SK-N-SH (cell line): Measurements from ENCODE around the gene GALNS. TPM values are rescaled to one million over a fixed set of nuclear protein-coding genes. Genes with fewer than 3 reads are reported as not detected.

ENCODE experiments used
- CTCF ChIA-PET: fragments of 300-600, 350-600 bp; formaldehyde crosslinking; extraction: SDS; loops from one replicate; lab custom pipeline; 2021; lab: Yijun Ruan, JAX
- POLR2A ChIA-PET: fragments of 350-600 bp; sonication (Branson Sonifier 250); formaldehyde crosslinking; extraction: SDS; loops from one replicate; lab custom pipeline; 2020; ENCODE audit warnings: antibody characterized with exemption, inconsistent platforms; lab: Yijun Ruan, JAX
- DNase-seq: peaks from one replicate; pipeline ENCODE4 v3.0.0; 2012
- H2AFZ ChIP-seq: fragments of 200-600 bp; sonication (generic); 2 replicates; pipeline ENCODE4 v1.8.1; 2016; ENCODE audit warnings: antibody characterized with exemption, mild to moderate bottlenecking, low read depth
- H3F3A ChIP-seq: fragments of 200-600 bp; sonication (generic); replicated peaks from 2 replicates; pipeline ENCODE3; 2016; ENCODE audit warnings: antibody characterized with exemption, mild to moderate bottlenecking; ENCODE audit not compliant: insufficient read depth
- H3K27ac ChIP-seq, 2 experiments: fragments of 200-500 bp in 1 of 2; fragments of 200-600 bp in 1 of 2; sonication (Bioruptor generic) in 1 of 2; sonication (generic), shearing (Covaris generic) in 1 of 2; 2 replicates each; pipeline versions ENCODE4 v1.5.1 to v1.6.1; 2014 to 2016; ENCODE audit warnings: low read depth in 2 of 2, inconsistent platforms in 1 of 2, low read length in 1 of 2, mild to moderate bottlenecking in 1 of 2, mixed read lengths in 1 of 2
- H3K27me3 ChIP-seq: fragments of 200-600 bp; sonication (generic), shearing (Covaris generic); 2 replicates; pipeline ENCODE4 v1.6.1; 2016; ENCODE audit warnings: mixed run types; ENCODE audit not compliant: insufficient read depth
- H3K36me3 ChIP-seq, 2 experiments: fragments of 200-500 bp in 1 of 2; fragments of 200-600 bp in 1 of 2; sonication (Bioruptor generic) in 1 of 2; sonication (generic) in 1 of 2; replicated peaks in 1 of 2; 2 replicates each; pipeline versions ENCODE3 to v1.5.1; 2014 to 2016; ENCODE audit warnings: low read length in 1 of 2, mild to moderate bottlenecking in 1 of 2; ENCODE audit not compliant: insufficient read depth in 2 of 2, control insufficient read depth in 1 of 2
- H3K4me1 ChIP-seq, 2 experiments: fragments of 200-500 bp in 1 of 2; fragments of 200-600 bp in 1 of 2; sonication (Bioruptor generic) in 1 of 2; sonication (generic), shearing (Covaris generic) in 1 of 2; 2 replicates each; pipeline versions ENCODE4 v1.5.1 to v1.6.1; 2014 to 2016; ENCODE audit warnings: low read depth in 1 of 2, low read length in 1 of 2, mixed run types in 1 of 2; ENCODE audit not compliant: insufficient read depth in 2 of 2, control insufficient read depth in 1 of 2
- H3K4me2 ChIP-seq: fragments of 200-600 bp; sonication (generic), shearing (Covaris generic); 2 replicates; pipeline ENCODE4 v1.6.1; 2017; ENCODE audit warnings: mixed run types
- H3K4me3 ChIP-seq, 2 experiments: fragments of 200-500 bp in 1 of 2; fragments of 200-600 bp in 1 of 2; sonication (Bioruptor generic) in 1 of 2; sonication (generic), shearing (Covaris generic) in 1 of 2; 2 replicates each; pipeline versions ENCODE4 v1.5.1 to v1.8.1; 2014 to 2016; ENCODE audit warnings: low read depth in 2 of 2, inconsistent platforms in 1 of 2, low read length in 1 of 2, mild to moderate bottlenecking in 1 of 2, mixed read lengths in 1 of 2, moderate library complexity in 1 of 2
- H3K79me2 ChIP-seq: fragments of 200-600 bp; sonication (generic); 2 replicates; pipeline ENCODE4 v1.8.1; 2017; ENCODE audit warnings: mild to moderate bottlenecking; ENCODE audit not compliant: insufficient read depth
- H3K9ac ChIP-seq: fragments of 200-600 bp; sonication (generic); 2 replicates; pipeline ENCODE4 v1.6.1; 2017; ENCODE audit warnings: mixed run types
- H3K9me2 ChIP-seq: fragments of 200-600 bp; sonication (generic); 2 replicates; pipeline ENCODE4 v1.6.1; 2017; ENCODE audit warnings: mixed run types
- H3K9me3 ChIP-seq: fragments of 200-600 bp; sonication (generic); 2 replicates; pipeline ENCODE4 v1.6.1; 2017; ENCODE audit warnings: mixed run types, mild to moderate bottlenecking, moderate library complexity
- H4K20me1 ChIP-seq: fragments of 200-600 bp; sonication (generic); 2 replicates; pipeline ENCODE4 v1.6.1; 2017; ENCODE audit warnings: mild to moderate bottlenecking, mixed run types; ENCODE audit not compliant: insufficient read depth
- ELF1 ChIP-seq: IDR thresholded peaks from 2 replicates; pipeline ENCODE4 v1.4.0; 2012
- EP300 ChIP-seq, 2 experiments: IDR thresholded peaks; 2 replicates each; pipeline versions ENCODE4 v1.4.0 to v1.6.1; 2012; ENCODE audit warnings: borderline replicate concordance in 1 of 2, low read depth in 1 of 2, low read length in 1 of 2
- GATA2 ChIP-seq: sonication (generic); formaldehyde crosslinking; IDR thresholded peaks from 2 replicates; pipeline ENCODE4 v1.5.0; 2020; ENCODE audit warnings: mild to moderate bottlenecking, missing genetic modification reagents
- MXI1 ChIP-seq: IDR thresholded peaks from 2 replicates; pipeline ENCODE4 v1.6.1; 2012; ENCODE audit warnings: mild to moderate bottlenecking, low read depth, low read length, improper control_type of control experiment
- NFIC ChIP-seq: IDR thresholded peaks from 2 replicates; pipeline ENCODE4 v1.4.0; 2012; ENCODE audit warnings: borderline replicate concordance
- POLR2AphosphoS5 ChIP-seq: IDR thresholded peaks from 2 replicates; pipeline ENCODE4 v1.6.1; 2012; ENCODE audit warnings: low read depth, low read length
- TCF12 ChIP-seq: IDR thresholded peaks from 2 replicates; pipeline ENCODE4 v1.4.0; 2012
- USF1 ChIP-seq: IDR thresholded peaks from 2 replicates; pipeline ENCODE4 v1.4.0; 2012; ENCODE audit warnings: low read depth, borderline replicate concordance
- WGBS: methylation state at CpG from one replicate; pipeline ENCODE4 v1.1.6; 2017; ENCODE audit warnings: low lambda C conversion rate; 5-methylcytosine and 5-hydroxymethylcytosine counted together
- polyA plus RNA-seq, 3 experiments: library from polyadenylated mRNA; depleted of rRNA; stranded (reverse); fragments of >200 nt; gene quantifications; 2 replicates each; pipeline ENCODE4 v1.2.3, GENCODE V29; 2012
- TF ChIP-seq, protein P1 (sequence below): fragments of 150-350 bp; IDR thresholded peaks from 2 replicates; pipeline ENCODE4 v1.6.1; 2017; ENCODE audit warnings: antibody characterized with exemption, low read length, low read depth, borderline replicate concordance

Gene GALNS
- polyA plus RNA-seq, 1 of the 3 experiments (the other 2 are of a cell fraction): 16.5 TPM

DNA sequence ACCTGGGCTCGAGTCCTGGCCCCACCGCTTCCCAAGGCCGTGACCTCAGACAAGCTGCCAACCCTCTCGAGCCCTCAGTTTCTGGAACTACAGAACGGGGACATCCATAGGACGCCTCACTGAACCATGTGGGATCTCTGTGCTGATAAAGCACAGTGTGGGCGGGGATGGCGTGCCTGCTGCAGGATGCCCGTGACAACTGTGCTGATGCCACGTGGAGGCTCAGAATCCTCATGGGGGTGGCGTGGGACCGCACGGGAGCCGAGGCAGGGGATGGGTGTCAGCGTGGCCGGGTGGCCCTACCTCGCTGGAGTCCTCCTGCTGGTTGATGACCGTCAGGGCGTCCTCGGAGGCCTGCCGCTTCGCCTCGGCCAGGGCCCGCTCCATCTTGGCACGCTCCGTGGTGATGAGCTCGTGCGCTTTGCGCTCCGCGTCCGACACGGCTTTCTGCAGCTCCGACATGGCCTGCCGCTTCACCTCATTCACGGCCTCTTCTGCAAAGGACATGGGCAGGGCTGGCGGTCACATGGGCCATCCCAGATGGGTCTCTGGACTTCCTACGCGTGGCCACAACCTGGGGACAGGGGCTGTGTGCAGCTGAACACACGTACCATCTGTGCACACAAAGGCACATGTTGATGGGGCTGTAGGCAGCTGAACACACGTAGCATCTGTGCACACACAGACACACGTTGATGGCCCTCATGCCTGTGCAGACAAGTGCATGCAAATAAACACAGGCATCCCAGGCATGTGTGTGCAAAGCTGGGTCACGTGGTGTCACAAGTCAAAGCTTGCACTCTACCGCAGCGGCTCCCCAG, 22.4 kb upstream of the GALNS start:
- 45% methylated on average over 30 of the region's 45 CpGs for WGBS
- H3K4me1 ChIP-seq: peaks cover 0 to 3% of the 10 kb centered on the region in 2 experiments; a peak in 1 of 4 replicates
- H3K4me3 ChIP-seq: no peak overlapping the region
- H3K27ac ChIP-seq: no peak overlapping the region
- H3K79me2 ChIP-seq: no peaks in the 10 kb centered on the region
- no peak overlapping the region for H2AFZ ChIP-seq
- DNase-seq: no peak
- no peaks in the 10 kb centered on the region for H3K9me3 ChIP-seq
- H3F3A ChIP-seq: no peaks in the 10 kb centered on the region
- H3K9ac ChIP-seq: no peak overlapping the region
- H3K36me3 ChIP-seq: no peaks in the 10 kb centered on the region
- H3K4me2 ChIP-seq: no peak overlapping the region
- H3K9me2 ChIP-seq: no peaks in the 10 kb centered on the region
- POLR2A ChIA-PET: no interaction called here
- 0 out of 2 replicates have a peak, but pooled peaks have one; percentile 58 for TF ChIP-seq USF1
- no peak for TF ChIP-seq EP300 (IDR thresholded peaks at IDR 0.05; ENCODE audit: borderline replicate concordance in 1 of 2, low read depth in 1 of 2, low read length in 1 of 2)
- CTCF ChIA-PET: interaction anchor here (1.0 to 1.6 kb wide), 3 partner anchors 21 to 136 kb away, joined by 3 to 4 read pairs (median 3); no protein-coding TSS in a partner anchor
- H3K27me3 ChIP-seq: peaks cover 86% of the 10 kb centered on the region
- 0 out of 2 replicates have a peak, but pooled peaks cover 3% of the 10 kb centered on the region for H4K20me1 ChIP-seq

DNA sequence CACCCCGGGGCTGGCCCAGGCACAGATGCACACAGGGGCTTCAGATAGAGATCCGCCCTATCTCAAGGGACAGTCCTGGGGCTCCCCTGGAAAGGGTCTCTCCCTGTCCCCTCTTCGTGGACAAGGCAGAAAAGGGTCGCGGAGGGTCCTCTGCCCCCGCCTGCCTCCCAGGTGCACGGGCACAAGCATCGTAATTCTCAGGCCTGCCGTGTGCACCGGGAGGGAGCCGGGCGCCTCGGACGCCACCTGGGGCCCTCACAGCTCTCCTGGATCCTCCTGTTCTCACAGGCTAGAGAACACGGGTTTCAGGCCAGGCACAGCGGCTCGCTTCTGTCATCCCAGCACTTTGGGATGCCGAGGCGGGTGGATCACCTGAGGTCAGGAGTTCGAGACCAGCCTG, 21.6 kb upstream of the GALNS start:
- Histone ChIP-seq H3K4me2 (no peak overlapping the region), H2AFZ (no peak overlapping the region), H3K4me3 (no peak overlapping the region), H3K9ac (no peak overlapping the region), H3K36me3 (no peaks in the 10 kb centered on the region), H3K27ac (no peak overlapping the region), H3F3A (no peaks in the 10 kb centered on the region), H3K9me3 (no peaks in the 10 kb centered on the region), H3K9me2 (no peaks in the 10 kb centered on the region), H3K4me1 (peaks cover 0 to 3% of the 10 kb centered on the region in 2 experiments; a peak in 1 of 4 replicates), H3K27me3 (peaks cover 94% of the 10 kb centered on the region), H4K20me1 (0 out of 2 replicates have a peak, but pooled peaks cover 3% of the 10 kb centered on the region), H3K79me2 (no peaks in the 10 kb centered on the region)
- no peak for DNase-seq
- no peak for TF ChIP-seq ELF1
- no peak for TF ChIP-seq POLR2AphosphoS5
- 28% methylated on average over 7 of the region's 20 CpGs for WGBS
- POLR2A ChIA-PET: interaction anchor here (0.6 kb wide), 1 partner anchor 1547 kb away, joined by 3 read pairs; no protein-coding TSS in a partner anchor
- CTCF ChIA-PET: interaction anchor here (1.1 kb wide), 1 partner anchor 10 kb away, joined by 3 read pairs; no protein-coding TSS in a partner anchor

DNA sequence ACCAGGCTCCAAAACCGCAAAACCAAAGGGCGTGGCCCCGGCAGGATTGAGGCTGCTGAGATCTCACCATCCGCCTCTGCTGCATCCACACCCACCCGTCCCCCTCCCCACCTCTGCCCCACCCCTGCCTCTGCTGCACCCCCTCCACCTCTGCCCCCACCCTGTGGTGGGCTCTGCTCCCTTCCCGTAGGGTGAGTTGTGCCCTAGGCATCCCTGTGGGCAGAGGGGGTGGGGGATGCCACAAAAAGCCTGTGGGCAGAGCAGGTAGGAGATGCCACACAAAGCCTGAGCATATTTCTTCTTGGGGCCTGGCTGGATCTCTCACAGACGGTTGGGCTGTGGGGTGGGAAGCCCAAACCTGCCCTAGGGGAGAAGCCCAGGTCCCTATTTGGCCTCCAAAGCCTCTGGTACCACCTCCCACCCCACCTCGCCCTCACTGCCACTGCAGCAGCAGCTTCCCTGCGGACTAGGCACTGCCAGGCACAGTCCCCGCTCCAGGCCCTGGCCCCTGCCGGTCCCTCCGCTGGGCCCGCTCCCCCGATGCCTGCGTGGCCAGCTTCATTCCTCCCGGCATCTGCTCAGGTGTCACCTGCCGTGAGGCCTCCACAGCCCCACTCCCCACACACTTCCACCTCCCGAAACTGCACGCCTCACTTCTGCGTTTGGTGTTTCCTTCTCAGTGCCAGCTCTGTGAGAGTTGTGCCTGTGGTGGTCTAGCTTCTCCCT, 21.0 kb upstream of the GALNS start:
- Histone ChIP-seq H3K79me2 (no peaks in the 10 kb centered on the region), H3K36me3 (no peaks in the 10 kb centered on the region), H3K27ac (no peak overlapping the region), H4K20me1 (0 out of 2 replicates have a peak, but pooled peaks cover 3% of the 10 kb centered on the region), H3K9ac (no peak overlapping the region), H3K4me2 (no peak overlapping the region), H3F3A (no peaks in the 10 kb centered on the region), H3K27me3 (peaks cover 97% of the 10 kb centered on the region), H3K4me1 (peaks cover 0 to 3% of the 10 kb centered on the region in 2 experiments; a peak in 1 of 4 replicates), H3K9me3 (no peaks in the 10 kb centered on the region), H3K4me3 (no peak overlapping the region), H3K9me2 (no peaks in the 10 kb centered on the region), H2AFZ (no peak overlapping the region)
- 18% methylated on average over 8 of the region's 20 CpGs for WGBS
- no peak for DNase-seq
- ChIA-PET POLR2A (interaction anchor here (0.6 kb wide), 1 partner anchor 1547 kb away, joined by 3 read pairs; no protein-coding TSS in a partner anchor), CTCF (interaction anchor here (1.0 to 1.2 kb wide), 3 partner anchors 10 to 290 kb away, joined by 3 read pairs; no protein-coding TSS in a partner anchor)
- TF ChIP-seq TCF12 (no peak), GATA2 (CRISPR knock-in tag) (no peak), MXI1 (no peak), NFIC (no peak)
- TF ChIP-seq, protein P1, sequence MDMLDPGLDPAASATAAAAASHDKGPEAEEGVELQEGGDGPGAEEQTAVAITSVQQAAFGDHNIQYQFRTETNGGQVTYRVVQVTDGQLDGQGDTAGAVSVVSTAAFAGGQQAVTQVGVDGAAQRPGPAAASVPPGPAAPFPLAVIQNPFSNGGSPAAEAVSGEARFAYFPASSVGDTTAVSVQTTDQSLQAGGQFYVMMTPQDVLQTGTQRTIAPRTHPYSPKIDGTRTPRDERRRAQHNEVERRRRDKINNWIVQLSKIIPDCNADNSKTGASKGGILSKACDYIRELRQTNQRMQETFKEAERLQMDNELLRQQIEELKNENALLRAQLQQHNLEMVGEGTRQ: no peak
